ENCODE measurements around the gene ZFYVE28.

DNA sequence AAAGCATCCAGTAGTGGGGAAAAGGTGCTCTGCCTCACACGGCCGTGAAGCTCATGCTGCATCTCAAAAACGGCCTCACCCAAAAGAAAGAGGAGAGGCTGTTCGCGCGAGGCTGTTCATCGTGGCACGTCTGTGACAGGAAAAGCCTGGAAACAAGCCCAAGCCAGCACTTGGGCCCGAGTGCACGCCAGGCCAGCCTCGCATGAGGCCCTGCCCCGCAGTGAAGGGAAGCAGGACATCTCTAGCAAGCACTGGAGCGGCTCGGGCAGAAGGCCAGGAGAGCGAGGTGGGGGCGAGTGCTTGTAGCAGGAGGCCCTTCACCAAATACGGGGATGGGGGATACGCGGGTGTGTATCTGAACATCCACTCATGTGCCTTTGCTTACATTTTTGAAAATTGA lies 116.6 kb downstream of the ZFYVE28 start:
- TF ChIP-seq, protein P1, sequence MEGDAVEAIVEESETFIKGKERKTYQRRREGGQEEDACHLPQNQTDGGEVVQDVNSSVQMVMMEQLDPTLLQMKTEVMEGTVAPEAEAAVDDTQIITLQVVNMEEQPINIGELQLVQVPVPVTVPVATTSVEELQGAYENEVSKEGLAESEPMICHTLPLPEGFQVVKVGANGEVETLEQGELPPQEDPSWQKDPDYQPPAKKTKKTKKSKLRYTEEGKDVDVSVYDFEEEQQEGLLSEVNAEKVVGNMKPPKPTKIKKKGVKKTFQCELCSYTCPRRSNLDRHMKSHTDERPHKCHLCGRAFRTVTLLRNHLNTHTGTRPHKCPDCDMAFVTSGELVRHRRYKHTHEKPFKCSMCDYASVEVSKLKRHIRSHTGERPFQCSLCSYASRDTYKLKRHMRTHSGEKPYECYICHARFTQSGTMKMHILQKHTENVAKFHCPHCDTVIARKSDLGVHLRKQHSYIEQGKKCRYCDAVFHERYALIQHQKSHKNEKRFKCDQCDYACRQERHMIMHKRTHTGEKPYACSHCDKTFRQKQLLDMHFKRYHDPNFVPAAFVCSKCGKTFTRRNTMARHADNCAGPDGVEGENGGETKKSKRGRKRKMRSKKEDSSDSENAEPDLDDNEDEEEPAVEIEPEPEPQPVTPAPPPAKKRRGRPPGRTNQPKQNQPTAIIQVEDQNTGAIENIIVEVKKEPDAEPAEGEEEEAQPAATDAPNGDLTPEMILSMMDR (IDR thresholded peaks at IDR 0.05): no peak
- TF ChIP-seq POLR2A (IDR thresholded peaks at IDR 0.05) (no peak), POLR2AphosphoS5 (IDR thresholded peaks at IDR 0.05; ENCODE audit: insufficient read depth in 1 of 2, low read depth in 1 of 2) (no peak)

Data from vagina (tissue), 2 donors.